GM18907 (cell line): ENCODE data around the gene NOBOX.
"Not testable (repeated sequence)": the region's sequence is repeated elsewhere in the genome, so short reads cannot be mapped to it uniquely, and the experiment has no call there.

Experiments used
- ATAC-seq: cut with Tn5 transposase; IDR thresholded peaks from one replicate; pipeline ENCODE4 v1.9.1; 2021; ENCODE audit warnings: mild to moderate bottlenecking, moderate library complexity; ENCODE audit not compliant: unreplicated experiment

The NOBOX gene

DNA sequence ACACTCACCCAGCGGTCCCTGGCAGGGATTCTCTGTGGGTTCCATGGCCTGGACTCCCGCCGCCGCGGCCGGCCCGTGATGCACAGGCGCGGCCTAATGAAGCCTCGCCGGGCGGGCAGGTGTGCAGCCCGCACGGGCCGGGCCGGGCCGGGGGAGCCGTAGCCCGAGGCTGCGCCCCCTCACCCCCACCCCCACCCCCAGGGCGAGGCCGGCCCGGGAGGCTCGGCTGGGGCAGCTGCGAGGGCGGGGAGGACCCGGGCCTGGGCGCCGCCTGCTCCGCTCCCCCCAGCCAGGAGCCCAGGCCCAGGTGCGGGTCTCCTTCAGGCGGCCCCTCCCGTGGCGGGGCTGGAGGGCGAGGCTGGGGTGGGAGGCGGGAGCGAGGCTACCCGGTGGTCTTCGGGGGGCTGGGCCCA is at the start of gene NOBOX:
Gene NOBOX, minus strand, starts transcription at position 45 of the 413 bp plus-strand sequence.
- ATAC-seq = no peak

- ATAC-seq = peak; percentile 86
These were observed 48.6 kb upstream of the NOBOX start for GRCh38 chr7:144452064-144452463.

DNA sequence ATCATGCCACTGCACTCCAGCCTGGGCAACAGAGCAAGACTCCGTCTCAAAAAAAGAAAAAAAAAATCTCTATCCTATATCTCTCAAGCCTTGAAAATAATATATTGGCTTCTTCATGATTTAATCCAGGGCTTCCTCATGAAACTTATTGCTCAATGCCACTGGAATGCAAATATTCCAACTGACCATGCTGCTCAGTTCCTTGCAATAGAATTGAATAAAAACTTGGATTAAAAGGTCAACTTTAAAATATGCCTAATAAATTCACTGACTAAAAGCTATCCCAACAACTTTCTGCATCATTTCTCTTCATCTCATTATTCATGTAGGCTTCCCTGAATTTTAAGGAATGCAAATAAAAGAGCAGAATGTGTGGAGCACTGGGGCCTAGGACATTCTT is 42.1 kb upstream of the NOBOX start:
- ATAC-seq = no peak

GRCh38 chr7:144439717-144440205 is 36.3 kb upstream of the NOBOX start:
- no peak for ATAC-seq

GRCh38 chr7:144438759-144439158 is 35.3 kb upstream of the NOBOX start:
- no peak for ATAC-seq

DNA sequence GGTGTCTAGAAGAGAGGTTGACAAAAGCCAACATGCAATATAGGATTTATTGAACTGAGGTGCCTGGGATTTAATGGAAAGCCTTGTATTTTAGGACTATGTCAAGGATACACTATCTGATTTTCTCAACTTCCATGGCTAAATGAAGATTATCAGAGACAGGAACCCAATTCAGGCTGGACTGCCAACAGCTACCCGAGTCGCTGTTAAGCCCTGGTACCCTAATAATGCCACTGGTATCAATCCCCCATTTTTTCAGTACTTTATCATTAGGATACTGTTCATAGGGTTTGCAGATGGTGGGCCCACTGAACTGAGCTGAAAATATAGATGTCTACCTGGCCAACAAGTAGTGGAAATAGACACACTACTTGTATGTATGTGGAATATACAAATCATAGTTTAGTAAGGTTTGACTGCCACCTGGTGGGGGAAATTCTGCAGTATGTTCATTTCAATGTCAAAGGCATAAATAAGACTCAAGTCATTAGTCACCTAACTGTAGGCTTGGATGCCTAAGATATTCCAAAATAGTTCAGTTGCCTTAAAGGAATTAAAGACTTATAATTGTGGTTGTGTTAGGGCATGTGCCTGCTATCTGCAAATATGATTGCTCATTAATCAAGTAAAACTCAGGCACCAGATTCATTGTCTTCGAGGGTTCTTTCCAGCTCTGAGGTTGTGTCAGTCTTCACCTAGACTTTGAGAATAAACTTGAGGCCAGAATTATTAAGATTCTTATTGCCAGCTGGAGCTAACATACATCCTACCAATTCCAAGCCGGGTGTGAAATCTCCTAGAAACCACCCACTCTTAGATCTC is 34.1 kb upstream of the NOBOX start:
- ATAC-seq = peak; percentile 71

DNA sequence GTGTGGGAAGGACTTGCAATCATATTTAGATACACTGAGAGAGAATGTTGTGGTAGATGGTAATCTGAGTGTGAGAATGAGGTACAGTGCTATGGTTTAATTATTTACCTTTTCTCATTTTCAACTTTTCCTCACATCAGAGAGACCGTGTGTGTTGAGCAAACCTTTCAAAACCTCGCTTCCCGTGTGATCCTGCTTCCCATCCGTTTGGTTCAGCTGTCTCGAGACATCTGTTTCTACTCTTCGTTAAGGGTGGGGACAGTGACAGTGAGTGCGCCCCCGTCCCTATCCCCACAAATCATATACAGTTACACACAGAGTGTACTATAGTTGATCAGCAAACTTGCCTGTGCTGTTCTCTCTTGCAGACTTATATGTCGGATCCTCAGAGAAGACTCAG is 33.0 kb upstream of the NOBOX start:
- no peak for ATAC-seq

DNA sequence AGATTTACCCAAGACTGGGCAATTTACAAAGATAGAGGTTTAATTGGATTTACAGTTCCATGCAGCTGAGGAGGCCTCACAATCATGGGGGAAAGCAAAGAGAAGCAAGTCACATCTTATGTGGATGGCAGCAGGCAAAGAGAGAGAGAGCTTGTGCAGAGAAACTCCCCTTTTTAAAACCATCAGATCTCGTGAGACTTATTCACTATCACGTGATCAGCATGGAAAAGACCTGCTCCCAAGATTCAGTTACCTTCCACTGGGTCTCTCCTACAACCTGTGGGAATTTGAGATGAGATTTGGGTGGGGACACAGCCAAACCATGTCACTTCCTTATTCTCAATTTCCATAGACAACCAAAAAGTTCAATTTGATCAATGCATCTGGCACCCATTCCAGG is 24.9 kb upstream of the NOBOX start:
- no peak for ATAC-seq

DNA sequence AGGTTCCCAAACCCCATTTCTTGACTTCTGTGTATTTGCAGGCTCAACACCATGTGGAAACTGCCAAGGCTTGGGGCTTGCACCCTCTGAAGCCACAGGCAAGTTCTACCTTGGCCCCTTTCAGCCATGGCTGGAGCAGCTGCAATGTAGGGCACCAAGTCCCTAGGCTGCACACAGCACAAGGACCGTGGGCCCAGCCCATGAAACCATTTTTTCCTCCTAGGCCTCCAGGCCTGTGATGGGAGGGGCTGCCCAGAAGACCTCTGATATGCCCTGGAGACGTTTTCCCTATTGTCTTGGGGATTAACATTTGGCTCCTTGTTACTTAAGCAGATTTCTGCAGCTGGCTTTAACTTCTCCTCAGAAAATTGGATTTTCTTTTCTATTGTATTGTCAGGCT is 24.0 kb upstream of the NOBOX start:
- not testable (repeated sequence) for ATAC-seq

GRCh38 chr7:144418931-144419330 is 15.4 kb upstream of the NOBOX start:
- ATAC-seq = not testable (repeated sequence)

DNA sequence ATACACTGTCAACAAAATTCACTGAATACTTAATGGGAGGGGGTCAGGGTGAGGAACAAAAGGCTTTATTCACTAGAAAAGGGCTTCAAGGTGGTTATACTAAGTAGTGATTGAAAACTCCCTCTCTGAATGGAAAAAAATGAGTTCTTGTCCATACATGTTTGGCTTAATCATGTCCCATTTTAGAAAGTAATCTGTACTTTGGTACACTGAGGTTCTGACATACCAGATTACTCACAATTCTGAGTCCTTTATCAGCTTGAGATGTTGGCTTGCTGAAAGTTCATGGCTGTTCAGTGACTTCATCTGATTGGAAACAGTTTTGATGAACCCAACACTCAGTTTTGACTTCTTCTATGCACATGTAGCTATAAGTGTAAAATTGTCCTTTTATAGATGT is 12.8 kb upstream of the NOBOX start:
- no peak for ATAC-seq

DNA sequence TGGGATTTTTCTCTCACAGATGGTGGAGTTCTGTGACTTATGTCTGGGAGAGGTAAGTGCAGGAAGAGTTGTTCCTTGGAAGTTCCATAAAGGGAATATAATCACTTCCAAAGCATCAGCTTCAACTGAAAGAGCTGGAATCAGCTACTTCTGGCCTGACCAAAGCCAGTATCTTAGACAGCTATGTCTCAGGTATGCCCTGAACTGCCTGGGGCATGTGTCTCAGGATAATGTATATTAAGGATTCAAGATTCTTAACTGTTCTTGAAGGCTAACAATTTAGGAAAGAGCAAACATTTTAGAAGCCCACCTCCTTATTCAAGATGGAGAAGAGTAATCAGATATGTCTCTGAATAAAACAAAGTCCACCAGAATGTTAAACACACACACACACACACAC is 12.4 kb upstream of the NOBOX start:
- no peak for ATAC-seq

DNA sequence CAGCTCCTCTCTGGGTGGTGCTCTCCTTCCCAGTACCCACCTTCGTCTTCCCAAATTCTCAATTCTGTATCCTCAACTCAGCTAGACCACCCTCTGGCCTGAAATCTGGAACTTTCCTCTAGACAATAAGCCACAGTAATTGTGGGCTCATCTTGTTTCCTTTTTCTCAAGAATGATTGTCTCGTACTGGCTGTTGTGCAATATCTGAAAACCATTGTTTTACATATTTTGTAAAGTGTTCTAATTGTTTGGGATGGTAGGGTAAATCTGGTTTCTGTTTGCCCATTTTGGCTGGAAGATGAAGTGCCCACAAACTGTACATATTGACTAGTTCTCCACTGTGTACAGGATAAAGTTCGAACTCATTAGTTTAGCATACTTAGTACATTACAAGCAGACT is 11.3 kb upstream of the NOBOX start:
- no peak for ATAC-seq

- ATAC-seq = no peak
These were observed 6.9 kb upstream of the NOBOX start for GRCh38 chr7:144410441-144410840.

DNA sequence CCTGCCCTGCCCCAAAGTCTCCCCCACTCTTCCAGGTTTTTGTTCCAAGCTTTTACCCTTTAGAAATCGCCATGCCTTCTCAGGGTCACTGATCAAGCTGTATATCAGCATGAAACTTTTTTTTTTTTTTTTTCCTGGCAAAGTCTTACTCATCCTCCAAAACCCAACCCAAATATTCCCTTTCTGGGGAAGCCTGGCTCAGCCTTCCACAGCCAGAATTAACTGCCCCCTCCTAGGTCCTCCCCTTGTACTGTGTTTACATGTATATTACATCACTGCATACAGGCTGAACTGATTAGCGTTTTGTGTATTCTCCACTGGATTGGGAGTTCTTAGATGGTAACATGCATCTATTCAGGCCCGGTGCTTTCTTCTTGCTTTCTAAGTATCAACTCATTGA is 4.6 kb upstream of the NOBOX start:
- no peak for ATAC-seq

DNA sequence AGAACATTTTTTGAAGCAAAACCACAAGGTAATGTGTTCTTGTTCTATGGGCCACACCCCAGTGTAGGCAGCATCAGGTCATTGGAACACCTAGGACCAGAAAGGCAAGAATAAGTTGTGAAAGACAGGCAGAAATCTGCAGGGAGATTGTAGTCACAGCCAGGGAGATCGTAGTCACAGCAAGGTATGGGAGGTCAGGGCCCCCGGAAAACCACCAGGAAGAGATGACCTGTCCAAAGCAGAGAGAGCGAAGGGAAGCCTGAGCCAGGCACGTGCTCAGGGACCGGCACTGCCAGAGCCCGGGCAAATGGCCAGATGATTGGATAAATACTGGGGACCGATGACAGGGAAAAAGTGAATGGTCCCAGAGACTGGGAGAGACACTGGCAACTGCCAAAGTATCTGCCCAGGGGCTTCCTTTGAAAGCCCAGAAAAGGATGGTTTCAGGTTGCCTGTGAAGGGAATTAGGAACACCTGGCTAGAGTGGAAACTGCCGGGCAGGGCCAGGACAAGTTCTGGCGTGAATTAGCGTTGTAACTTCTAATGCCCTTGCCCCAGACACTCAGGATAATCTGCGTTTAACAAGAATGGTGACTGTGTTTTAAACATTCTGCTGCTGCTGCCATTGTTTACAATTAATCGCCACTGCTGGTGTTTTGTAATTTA is 3.9 kb upstream of the NOBOX start:
- no peak for ATAC-seq

DNA sequence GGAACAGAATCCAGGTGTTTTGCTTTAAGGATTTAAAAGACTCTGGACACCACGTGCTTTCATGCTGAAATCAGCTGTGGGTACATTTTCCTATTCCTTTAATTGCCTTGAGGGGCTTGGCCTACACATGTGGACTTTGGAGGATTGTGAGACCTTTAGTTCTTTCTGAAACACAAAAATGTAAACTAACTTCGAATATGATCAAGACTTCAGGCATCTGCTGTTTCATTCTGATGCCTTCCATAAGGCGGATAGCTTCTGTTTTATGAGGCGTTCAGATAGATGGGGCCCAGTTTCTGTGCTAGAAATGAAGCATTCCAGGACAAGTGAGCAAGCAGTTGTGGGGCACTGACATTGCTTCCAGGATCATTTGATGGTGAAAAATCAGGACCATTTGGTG is 1.5 kb upstream of the NOBOX start:
- no peak for ATAC-seq

GRCh38 chr7:144403102-144403501 is 391 bp downstream of the NOBOX start:
- ATAC-seq = no peak

DNA sequence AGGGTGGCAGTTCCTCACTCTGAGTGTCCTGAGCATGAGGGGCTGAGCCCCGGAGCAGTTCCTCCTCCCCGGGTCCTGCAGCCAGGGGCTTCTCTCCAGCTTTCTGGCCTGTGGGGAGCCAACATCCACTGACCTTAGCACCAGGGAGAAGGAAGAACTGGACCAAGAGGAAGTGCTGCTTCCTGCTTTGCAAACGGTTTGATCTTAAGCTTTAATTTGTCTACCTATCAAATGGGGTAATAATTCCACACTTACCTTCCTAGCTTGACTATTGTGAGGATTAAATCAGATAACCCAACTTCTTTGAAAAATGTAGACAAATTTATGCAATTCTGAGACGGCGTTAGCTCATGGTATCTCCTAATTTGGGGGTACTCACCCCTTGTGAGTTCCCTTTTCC is 2.0 kb downstream of the NOBOX start:
- no peak for ATAC-seq

DNA sequence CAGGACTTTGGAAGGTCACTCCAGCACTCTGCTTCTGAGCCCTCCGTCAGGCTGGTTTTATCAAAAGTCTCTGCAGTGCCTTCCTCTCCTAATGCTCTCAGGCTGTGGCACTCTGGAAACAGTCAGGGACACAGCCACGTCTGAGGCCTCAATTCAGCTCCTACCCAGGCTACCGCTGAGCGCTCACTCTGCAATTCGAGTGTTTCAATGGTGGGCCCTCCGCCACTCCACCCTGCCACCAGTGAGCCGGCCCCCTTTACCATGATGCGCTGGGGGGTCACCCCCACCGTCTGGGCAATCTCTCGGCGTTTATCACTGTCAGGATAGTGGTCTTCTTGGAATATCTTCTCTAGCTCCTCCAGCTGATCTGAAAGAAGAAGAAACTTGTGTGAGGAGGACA is 3.5 kb downstream of the NOBOX start:
- no peak for ATAC-seq

DNA sequence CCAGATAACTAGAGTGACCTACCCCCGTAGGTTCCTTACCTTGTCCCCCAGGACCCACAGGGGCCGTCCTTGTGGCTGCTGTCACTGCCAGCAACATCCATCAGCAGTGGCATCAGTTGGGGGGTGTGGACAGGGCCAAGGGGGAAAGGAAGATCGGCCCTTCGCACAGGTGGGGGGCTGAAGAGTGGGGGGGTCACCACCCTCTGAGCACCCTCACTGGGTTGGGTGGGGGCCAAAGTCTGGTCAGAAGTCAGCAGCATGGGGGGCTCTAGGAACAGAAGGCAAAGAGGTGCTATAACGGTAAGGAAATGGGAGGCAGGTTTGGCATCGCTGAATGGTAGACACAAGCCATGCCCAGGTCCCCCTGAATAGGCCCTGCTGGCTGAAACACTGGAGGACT is 4.6 kb downstream of the NOBOX start:
- no peak for ATAC-seq

GRCh38 chr7:144398291-144398690 is 5.2 kb downstream of the NOBOX start:
- ATAC-seq = no peak
